DMS79 (cell line): ENCODE data around the gene CDC42BPG.
"Not testable (repeated sequence)": the region's sequence is repeated elsewhere in the genome, so short reads cannot be mapped to it uniquely, and the experiment has no call there.

Experiments used
- DNase-seq: peaks from one replicate; lab custom pipeline; 2025; lab: John Stamatoyannopoulos, UW

CDC42BPG gene

DNA sequence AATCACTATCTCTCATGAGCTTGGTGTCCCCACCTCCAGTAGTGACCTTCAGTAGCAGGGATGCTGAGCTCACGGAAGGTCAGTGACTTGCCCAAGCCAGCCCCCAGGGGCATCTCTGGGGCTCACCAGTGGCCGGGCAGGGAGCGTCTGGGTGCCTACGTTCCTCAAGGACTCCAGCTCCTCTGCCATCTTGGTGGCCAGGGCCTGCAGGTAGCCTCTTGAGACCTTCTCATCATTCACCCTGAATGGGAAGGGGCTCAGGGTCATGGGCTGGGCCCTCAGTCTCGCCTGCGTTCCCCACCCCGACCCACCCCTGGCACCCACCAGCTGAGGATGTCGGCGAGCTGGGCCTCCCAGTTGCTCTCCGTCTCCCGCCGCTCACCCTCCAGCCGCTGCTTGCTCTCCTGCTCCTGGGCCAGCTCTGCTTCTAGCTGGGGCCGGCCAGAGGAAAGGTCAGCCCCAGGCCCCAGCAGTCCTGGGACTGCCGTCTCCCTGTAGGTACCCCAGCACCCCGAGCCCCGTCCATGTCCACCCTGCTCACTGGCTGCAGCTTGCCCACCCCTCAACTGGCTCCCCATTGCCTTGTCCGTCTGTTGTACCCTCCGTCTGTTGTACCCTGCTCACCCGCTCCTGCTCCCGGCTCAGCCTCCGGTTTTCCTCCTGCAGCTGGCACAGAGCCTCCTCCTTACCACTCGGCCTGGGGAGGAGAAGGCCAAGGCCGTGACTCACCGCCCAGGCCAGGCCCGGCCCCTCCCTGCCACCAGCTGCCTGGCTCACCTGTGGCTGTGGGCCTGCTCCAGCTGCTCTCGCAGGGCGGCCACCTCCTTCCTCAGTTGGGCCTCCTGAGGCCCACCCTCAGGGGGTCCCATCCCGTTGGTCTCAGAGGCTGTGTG is 9.5 kb downstream of the CDC42BPG start:
- no peak for DNase-seq

DNA sequence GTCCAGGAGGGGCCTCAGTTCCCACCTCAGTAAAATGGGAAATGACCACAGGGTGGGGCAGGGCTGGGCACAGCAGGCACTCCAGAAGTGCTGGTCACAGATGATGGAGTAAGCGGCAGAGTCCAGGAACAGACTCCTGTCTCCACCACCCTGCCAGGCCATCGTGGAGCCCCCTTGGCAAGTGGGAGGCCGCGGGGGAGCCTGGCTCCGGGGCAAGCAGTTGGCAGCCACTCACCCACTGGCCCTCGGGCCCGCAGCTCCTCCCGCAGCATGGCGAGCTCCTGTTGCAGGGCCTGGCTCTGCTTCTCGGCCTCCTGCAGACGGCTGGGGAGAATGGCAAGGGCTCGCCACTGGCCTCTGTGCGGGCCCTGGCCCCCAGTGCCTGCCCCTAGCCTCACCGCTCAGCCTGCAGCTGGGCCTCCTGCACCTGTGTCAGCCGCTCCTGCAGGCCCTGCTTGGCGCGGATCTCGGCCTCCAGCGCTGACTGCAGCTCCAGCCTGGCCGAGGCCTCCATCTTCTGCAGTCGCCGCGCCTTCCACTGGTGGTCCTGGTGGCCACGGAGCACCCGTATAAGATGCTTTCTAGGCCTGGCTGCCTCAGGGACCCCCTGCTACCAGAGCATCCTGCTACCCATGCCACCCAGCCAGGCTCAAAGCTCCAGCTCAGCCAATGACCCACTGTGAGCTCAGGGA is 10.3 kb downstream of the CDC42BPG start:
- DNase-seq, result no peak

GRCh38 chr11:64833509-64833908 is 10.9 kb downstream of the CDC42BPG start:
- no peak for DNase-seq

DNA sequence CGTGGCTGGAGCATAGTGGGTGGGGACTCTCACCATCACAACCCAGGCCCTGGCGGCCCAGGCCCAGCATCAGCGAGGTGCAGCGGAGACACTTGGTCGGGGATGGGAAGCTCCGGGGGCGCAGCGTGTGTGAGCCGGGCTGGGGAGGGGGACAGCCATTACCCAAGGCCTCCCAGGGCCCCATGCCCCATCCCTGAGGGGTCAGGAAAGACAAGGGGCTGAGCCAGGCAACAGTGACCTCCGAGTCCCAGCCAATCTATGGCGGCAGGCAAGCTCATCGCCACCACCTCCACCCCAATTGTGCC is 11.3 kb downstream of the CDC42BPG start:
- DNase-seq, result no peak

DNA sequence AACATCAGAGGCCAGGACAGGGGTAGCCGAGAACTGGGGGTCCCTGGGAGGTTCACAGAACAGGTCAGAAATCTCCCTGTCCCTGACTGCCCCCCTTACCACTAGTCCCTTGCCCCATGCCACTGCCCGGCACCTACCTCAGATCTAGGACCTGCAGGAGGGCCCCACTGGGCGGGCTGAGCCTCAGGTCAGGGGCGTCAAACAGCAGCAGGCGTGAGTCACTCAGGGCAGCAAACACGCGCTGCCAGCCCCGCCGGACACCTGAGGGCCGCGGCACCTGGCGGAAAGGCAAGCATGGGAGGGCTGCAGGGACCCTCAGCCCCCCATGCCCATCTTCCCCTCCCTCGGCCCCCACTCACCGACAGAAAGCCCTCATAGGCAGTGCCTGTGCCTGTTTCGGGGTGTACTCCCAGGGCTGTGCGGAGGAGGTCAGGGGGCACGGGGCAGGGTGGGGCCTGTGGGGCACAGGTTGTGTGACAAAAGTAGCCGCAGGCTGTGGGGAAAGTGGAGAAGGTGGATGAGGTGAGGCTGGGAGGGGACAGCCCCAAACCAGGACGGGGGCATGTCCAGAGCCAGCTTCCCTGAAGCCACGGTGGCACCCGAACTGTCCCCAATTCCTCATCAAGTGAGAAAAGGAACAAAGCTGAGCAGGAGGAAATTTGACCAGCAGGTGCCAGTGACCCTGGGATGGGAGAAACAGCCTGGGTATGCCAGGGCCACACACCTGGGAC is 11.8 kb downstream of the CDC42BPG start:
- DNase-seq, result no peak

- DNase-seq, result no peak
Observed at GRCh38 chr11:64831411-64831891, 13.0 kb downstream of the CDC42BPG start.

DNA sequence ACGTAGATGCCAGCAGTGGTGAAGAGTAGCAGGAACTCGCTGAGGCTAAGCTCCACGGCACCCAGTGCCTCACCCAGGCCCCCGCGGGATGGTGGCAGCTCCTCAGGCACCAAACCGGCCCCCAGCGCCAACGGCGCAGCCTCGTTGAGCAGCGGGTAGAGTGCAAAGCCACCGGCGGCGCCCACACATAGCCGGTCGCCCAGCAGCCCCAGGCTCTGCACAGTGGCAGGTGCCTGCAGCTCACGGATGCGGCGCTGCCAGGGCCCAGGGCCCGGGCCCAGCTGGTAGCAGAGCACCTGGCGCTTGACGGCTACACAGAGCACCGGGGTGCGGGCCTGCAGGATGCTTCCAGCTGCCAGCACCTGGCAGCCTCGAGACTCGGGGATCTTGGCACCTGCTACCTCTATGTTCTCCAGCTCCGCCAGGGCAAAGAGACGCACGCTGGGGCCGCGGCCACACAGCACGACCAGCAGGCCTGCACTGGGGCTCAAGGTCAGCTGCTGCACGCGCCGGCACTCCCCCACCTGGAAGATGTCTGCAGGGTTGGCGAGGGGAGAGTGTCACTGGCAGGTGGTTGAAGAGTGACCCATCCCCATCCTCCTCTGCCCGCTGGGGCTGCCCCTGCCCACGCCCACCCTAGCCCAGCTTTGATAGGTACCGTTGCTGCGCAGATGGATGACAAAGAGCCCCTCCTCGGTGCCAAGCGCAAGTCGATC is 14.8 kb downstream of the CDC42BPG start:
- no peak for DNase-seq

DNA sequence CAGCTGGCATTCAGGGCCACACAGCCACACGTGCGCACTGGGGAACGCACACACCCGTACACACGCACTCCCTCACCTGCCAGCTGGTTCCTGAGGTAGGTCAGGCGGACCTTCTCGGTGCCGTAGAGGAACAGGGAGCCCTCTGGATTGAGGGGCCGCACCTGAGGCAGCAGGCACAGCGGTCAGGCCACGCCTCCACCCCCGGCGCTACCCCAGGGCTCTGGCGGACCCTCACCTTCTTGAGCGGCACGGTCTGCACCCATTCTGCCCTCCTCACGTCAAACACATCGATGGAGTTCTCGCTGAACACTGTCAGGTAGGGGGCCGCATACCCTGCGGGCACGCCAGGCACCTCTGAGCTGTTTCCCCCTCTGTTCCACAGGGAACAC is 17.0 kb downstream of the CDC42BPG start:
- DNase-seq, result no peak

- DNase-seq, result no peak
Observed at GRCh38 chr11:64826578-64827450, 17.6 kb downstream of the CDC42BPG start.

DNA sequence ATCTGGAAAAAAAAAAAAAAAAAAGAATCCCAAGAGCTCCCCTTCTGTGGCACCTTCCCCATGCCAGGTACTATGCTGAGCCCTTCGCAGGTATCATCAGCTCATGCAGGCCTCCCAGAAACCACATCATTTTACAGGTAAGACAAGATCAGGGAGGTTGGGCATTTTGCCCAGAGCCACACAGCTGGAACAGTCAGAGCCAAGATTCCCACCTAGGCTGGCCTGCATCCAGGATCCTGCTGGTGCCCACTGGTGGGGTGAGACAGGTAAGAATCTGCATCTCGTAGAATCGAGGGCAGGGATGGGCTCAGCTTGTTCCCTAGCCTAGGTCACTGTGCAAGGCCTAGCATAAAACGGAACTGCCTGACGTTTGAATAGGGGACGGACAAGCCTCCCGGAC is 18.4 kb downstream of the CDC42BPG start:
- DNase-seq, result no peak

DNA sequence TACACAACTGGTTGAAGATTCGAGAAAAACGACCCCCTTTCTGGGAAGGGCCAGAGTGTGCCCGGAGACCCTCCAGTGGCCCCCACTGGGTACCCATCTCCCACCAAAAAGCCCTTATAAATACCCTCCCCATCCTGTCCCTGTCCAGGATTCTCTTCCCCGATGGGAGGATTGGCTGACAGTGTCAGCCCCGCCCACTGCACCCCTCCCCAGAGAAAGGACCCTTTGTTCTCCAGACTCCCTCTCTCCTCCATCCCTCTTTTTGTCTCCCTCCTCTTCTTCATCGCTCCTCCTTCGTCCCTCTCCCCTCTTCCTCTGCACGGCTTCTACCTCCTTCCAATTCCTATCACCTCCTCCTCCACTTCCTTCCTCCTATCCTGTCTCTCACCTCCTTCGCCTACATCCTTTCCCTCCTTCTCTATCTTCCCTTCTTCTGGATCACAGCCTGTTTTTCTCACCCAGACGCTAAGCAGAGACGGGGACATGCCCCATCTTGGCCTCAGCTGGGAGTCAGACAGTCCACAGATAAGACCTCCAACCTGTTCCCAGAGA is 20.8 kb downstream of the CDC42BPG start:
- DNase-seq, result no peak

DNA sequence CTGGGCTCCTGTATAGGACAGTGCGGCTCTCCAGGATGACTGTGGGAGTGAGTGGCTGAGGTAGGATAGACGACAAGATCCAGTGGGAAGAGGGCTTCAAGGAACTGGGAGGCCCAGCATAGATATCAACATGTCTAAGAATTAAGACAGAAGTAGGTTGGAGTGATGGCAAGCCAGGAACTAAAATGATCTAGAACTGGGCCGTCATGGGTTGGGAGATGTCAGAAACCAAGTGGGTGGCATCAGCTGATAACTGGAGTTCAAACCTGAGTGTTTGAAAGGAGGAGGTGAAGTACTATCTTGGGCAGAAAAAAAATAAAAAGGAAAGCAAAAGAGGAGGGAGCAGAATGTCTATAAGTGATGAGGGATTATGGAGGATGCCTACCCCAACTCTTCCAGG is 27.0 kb downstream of the CDC42BPG start:
- no peak for DNase-seq

GRCh38 chr11:64815433-64815832 is 29.0 kb downstream of the CDC42BPG start:
- DNase-seq, result not testable (repeated sequence)

DNA sequence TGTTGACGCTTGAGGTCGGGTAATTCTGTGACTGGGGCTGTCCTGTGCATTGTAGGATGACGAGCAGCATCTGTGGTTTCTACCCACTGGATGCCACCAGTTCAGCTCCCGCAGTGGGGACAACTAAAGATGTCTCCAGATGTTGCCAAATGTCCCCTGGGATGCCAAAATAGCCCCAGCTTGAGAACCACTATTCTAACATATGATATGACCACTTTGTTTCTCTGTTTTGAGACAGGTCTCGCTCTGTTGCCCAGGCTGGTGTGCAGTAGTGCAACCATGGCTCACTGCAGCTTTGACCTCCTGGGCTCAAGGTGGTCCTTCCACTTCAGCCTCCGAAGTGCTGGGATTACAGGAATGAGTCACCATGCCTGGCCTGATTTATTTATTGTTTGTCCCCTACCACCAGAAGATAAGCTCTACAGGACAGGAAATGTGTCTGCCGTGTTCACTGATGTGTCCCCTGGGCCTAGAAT is 29.7 kb downstream of the CDC42BPG start:
- DNase-seq, result no peak

- DNase-seq, result no peak
Observed at GRCh38 chr11:64813826-64814225, 30.6 kb downstream of the CDC42BPG start.

DNA sequence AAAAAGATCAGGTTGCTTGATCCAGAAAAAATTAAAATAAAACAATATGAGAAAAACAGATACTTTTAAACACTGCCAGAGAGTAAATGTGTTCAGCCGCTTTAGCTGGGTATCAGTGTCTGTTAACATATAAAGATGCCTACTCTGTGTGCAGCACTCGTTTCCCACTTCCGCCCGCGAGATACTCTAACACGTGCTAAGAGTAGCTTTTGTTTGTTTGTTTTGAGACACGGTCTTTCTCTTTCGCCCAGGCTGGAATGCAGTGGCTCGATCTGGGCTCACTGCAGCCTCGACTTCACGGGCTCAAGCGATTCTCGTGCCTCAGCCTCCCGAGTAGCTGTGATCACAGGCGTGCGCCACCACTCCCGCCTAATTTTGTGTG is 33.6 kb downstream of the CDC42BPG start:
- DNase-seq, result no peak

DNA sequence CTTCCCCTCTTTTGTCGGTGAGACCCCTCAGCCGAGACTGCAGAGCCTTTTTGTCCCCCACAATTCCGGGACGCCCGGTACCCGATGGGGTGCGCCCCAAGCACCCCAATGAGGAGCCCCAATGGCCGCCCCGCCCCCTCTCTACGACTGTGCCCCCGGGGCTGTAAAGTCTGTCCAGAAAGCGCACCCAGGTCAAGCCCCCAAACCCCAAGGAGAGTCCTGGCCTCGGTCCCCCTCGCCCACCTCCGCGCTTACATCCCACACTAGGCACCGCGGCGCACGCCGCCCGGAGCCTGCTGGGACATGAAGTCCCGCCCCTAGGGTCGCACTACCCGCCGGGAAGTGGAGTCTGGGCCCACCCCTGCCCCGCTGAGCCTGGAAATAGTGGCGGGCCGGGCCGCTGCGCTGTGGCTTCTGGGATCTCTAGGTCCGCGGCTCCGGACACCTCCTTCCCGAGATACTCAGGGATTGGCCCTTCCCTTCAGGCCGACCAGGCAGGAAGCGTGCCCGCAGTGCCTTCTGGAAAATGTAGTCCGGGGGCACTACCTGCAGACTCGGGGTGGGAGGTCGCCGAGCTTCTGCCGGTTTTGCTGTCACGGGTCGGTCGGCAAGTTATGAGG is 34.1 kb downstream of the CDC42BPG start, which contains the start of gene MEN1:
TSS of gene MEN1 (minus strand) at position 281 of the 620 bp plus-strand sequence. CDS start 442 bp downstream, outside the sequence.
- peak; percentile 96 for DNase-seq

GRCh38 chr11:64809781-64810241 is 34.6 kb downstream of the CDC42BPG start:
- peak; percentile 12 for DNase-seq

- no peak for DNase-seq
Observed at GRCh38 chr11:64805481-64805880, 39.0 kb downstream of the CDC42BPG start.
